Measurements from ENCODE around the gene MDP1.
A peak's percentile ranks its signal among the peaks of the same experiment; 100 is the strongest.

The MDP1 gene

GRCh38 chr14:24189460-24189859 lies 26.4 kb downstream of the MDP1 start:
- no peak for DNase-seq (ENCODE audit: extremely low spot score)
- no peak for TF ChIP-seq PKNOX1 (IDR thresholded peaks at IDR 0.05)
- TF ChIP-seq CTBP1 (IDR thresholded peaks at IDR 0.05; ENCODE audit: borderline replicate concordance): no peak
- no peak for TF ChIP-seq FOXM1 (IDR thresholded peaks at IDR 0.05; ENCODE audit: borderline replicate concordance)
- no peak for TF ChIP-seq ARNT (IDR thresholded peaks at IDR 0.05)
- TF ChIP-seq FOXK2 (IDR thresholded peaks at IDR 0.05): no peak
- TF ChIP-seq SUZ12 (IDR thresholded peaks at IDR 0.05): no peak
- no peak for TF ChIP-seq SP1 (IDR thresholded peaks at IDR 0.05)
- no peak for TF ChIP-seq ZNF384 (IDR thresholded peaks at IDR 0.05)
- no peak for TF ChIP-seq L3MBTL2 (conservative IDR thresholded peaks at IDR 0.05)
- ChIA-PET POLR2A (interaction anchor here (1.0 to 3.2 kb wide), 11 partner anchors 9 to 868 kb away, joined by 3 to 20 read pairs (median 5); partner anchors contain the start of genes CHMP4A, DCAF11, MDP1 and NRL), CTCF (interaction anchor here (0.8 to 1.2 kb wide), 2 partner anchors 23 to 119 kb away, joined by 3 to 5 read pairs; partner anchors contain the start of gene CIDEB)

- no peak for DNase-seq (ENCODE audit: extremely low spot score)
- ChIA-PET CTCF (interaction anchor here (0.8 to 1.7 kb wide), 3 partner anchors 23 to 119 kb away, joined by 3 to 5 read pairs (median 3); partner anchors contain the start of genes CIDEB and IRF9), POLR2A (interaction anchor here (1.0 to 3.2 kb wide), 11 partner anchors 9 to 868 kb away, joined by 3 to 20 read pairs (median 9); partner anchors contain the start of genes CHMP4A, DCAF11, EMC9 and MDP1)
- TF ChIP-seq ARNT (IDR thresholded peaks at IDR 0.05) (no peak), PKNOX1 (IDR thresholded peaks at IDR 0.05) (no peak)
Observed at GRCh38 chr14:24189059-24189375, 26.8 kb downstream of the MDP1 start.

- DNase-seq (ENCODE audit: extremely low spot score): peak; percentile 98
- CTCF ChIA-PET: interaction anchor here (0.6 to 1.7 kb wide), 4 partner anchors 24 to 120 kb away, joined by 3 to 5 read pairs (median 3); partner anchors contain the start of genes CIDEB and IRF9
- POLR2A ChIA-PET: interaction anchor here (1.0 to 3.2 kb wide), 12 partner anchors 8 to 867 kb away, joined by 3 to 20 read pairs (median 7); partner anchors contain the start of genes CHMP4A, DCAF11, EMC9 and MDP1
- TF ChIP-seq FOXK2 (IDR thresholded peaks at IDR 0.05): no peak
- peak; percentile 72 for TF ChIP-seq PKNOX1 (IDR thresholded peaks at IDR 0.05)
- TF ChIP-seq SUZ12 (IDR thresholded peaks at IDR 0.05): no peak
- peak; percentile 54; the same call in 1 of the 2 replicates for TF ChIP-seq FOXM1 (IDR thresholded peaks at IDR 0.05; ENCODE audit: borderline replicate concordance)
- no peak for TF ChIP-seq TARDBP (IDR thresholded peaks at IDR 0.05)
- peak; percentile 68; the same call in 1 of the 2 replicates for TF ChIP-seq LEF1 (IDR thresholded peaks at IDR 0.05; ENCODE audit: borderline replicate concordance)
- TF ChIP-seq ZNF384 (IDR thresholded peaks at IDR 0.05): no peak
- no peak for TF ChIP-seq BHLHE40 (IDR thresholded peaks at IDR 0.05; ENCODE audit: borderline replicate concordance)
- peak; percentile 91 for TF ChIP-seq CTBP1 (IDR thresholded peaks at IDR 0.05; ENCODE audit: borderline replicate concordance)
- TF ChIP-seq FOXA1 (IDR thresholded peaks at IDR 0.05): no peak
- TF ChIP-seq ELF4 (IDR thresholded peaks at IDR 0.05): peak; percentile 57
- no peak for TF ChIP-seq NFRKB (IDR thresholded peaks at IDR 0.05)
- no peak for TF ChIP-seq HDGF (IDR thresholded peaks at IDR 0.05; ENCODE audit: borderline replicate concordance)
- peak; percentile 74; the same call in 1 of the 2 replicates for TF ChIP-seq ARNT (IDR thresholded peaks at IDR 0.05)
- no peak for TF ChIP-seq SP1 (IDR thresholded peaks at IDR 0.05)
- TF ChIP-seq L3MBTL2 (conservative IDR thresholded peaks at IDR 0.05): peak; percentile 75
Observed at GRCh38 chr14:24188251-24189058, 27.4 kb downstream of the MDP1 start, which contains the start of gene IPO4. IPO4 (minus strand) TSS chr14:24188816; CDS start chr14:24188787, 29 bp downstream.

GRCh38 chr14:24187539-24187915 lies 28.3 kb downstream of the MDP1 start:
- TF ChIP-seq LEF1 (IDR thresholded peaks at IDR 0.05; ENCODE audit: borderline replicate concordance) (no peak), ELF4 (IDR thresholded peaks at IDR 0.05) (no peak), ARNT (IDR thresholded peaks at IDR 0.05) (no peak), SP1 (IDR thresholded peaks at IDR 0.05) (no peak), CTBP1 (IDR thresholded peaks at IDR 0.05; ENCODE audit: borderline replicate concordance) (no peak), ZNF384 (IDR thresholded peaks at IDR 0.05) (no peak), FOXA1 (IDR thresholded peaks at IDR 0.05) (no peak), FOXK2 (IDR thresholded peaks at IDR 0.05) (no peak), L3MBTL2 (conservative IDR thresholded peaks at IDR 0.05) (no peak), TARDBP (IDR thresholded peaks at IDR 0.05) (no peak), SUZ12 (IDR thresholded peaks at IDR 0.05) (no peak), FOXM1 (IDR thresholded peaks at IDR 0.05; ENCODE audit: borderline replicate concordance) (no peak), NFRKB (IDR thresholded peaks at IDR 0.05) (no peak), BHLHE40 (IDR thresholded peaks at IDR 0.05; ENCODE audit: borderline replicate concordance) (no peak), HDGF (IDR thresholded peaks at IDR 0.05; ENCODE audit: borderline replicate concordance) (no peak), PKNOX1 (IDR thresholded peaks at IDR 0.05) (no peak)
- ChIA-PET CTCF (interaction anchor here (0.6 to 1.7 kb wide), 2 partner anchors 26 to 79 kb away, joined by 3 read pairs; partner anchors contain the start of gene IRF9), POLR2A (interaction anchor here (1.1 to 3.2 kb wide), 6 partner anchors 7 to 81 kb away, joined by 3 to 20 read pairs (median 10); partner anchors contain the start of genes CHMP4A, EMC9, TINF2 and TM9SF1)
- DNase-seq (ENCODE audit: extremely low spot score): no peak

Data from HEK293T (cell line).